ENCODE data around the gene QPCT.
A peak's percentile ranks its signal among the peaks of the same experiment; 100 is the strongest.

QPCT gene

DNA sequence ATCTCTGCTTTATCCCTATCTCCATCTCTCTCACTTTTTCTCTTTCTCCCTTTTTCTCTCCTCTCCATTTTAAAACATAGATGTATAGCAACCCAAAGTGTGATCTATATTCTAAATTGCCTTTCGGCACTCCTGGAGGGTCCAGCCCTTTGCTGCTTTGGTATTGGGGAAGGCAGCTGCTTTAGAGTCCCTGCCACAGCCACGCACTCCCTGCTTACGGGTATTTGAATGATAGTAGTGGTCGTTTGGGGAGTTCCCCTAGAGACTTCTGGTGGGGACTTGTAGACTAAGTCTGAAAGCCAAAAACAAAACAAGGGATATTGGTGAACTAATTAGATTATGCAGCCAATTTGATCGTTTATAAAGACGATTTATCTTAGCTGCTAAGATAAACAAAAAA, 11.9 kb downstream of the QPCT start:
- no peak for DNase-seq (ENCODE audit: low read depth)
- no peak overlapping the region for H3K4me3 ChIP-seq (ENCODE audit: low read length)
- TF ChIP-seq, protein P1, sequence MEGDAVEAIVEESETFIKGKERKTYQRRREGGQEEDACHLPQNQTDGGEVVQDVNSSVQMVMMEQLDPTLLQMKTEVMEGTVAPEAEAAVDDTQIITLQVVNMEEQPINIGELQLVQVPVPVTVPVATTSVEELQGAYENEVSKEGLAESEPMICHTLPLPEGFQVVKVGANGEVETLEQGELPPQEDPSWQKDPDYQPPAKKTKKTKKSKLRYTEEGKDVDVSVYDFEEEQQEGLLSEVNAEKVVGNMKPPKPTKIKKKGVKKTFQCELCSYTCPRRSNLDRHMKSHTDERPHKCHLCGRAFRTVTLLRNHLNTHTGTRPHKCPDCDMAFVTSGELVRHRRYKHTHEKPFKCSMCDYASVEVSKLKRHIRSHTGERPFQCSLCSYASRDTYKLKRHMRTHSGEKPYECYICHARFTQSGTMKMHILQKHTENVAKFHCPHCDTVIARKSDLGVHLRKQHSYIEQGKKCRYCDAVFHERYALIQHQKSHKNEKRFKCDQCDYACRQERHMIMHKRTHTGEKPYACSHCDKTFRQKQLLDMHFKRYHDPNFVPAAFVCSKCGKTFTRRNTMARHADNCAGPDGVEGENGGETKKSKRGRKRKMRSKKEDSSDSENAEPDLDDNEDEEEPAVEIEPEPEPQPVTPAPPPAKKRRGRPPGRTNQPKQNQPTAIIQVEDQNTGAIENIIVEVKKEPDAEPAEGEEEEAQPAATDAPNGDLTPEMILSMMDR (IDR thresholded peaks at IDR 0.05; ENCODE audit: insufficient read depth, low read depth, low read length, missing control alignments), result no peak

DNA sequence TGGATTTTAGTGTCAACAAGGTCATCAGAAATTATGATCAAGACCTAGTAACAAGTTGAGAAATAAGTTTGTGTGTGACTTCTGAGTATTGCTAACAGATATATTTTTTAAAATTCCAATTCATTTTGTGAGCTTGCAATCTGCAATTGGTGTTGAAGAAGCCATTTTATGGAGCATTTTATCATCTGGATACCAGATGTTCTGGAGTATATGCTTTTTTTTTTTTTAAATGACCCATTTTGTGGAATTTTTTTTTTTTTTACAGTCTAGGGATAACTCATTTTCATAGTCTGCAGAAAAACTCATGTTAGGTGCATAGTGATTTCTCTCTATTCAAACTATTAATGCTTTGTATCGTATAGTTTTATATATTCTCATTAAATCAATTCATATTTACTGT, 12.6 kb downstream of the QPCT start:
- TF ChIP-seq, protein P1 (IDR thresholded peaks at IDR 0.05; ENCODE audit: insufficient read depth, low read depth, low read length, missing control alignments), result no peak
- no peak overlapping the region for H3K4me3 ChIP-seq (ENCODE audit: low read length)
- no peak for DNase-seq (ENCODE audit: low read depth)

DNA sequence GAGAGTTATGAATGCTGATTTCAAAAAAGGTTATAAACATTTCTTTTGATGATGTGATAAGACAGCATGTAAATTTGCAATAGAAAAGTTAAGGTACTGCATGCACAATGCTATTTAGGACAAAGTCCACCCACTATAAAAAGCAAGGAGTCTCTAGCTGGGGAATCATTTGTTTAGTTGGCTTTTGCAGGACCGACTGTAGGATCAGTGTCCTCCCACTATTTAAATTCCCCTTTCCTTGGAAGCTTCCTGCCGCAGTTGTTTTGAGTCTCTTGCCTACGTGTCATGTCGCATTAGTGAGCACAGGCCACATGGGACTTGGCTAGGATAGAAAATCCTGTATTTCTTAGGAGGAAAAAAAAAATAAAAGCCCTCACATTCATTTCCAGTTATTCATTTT, 13.1 kb downstream of the QPCT start:
- DNase-seq (ENCODE audit: low read depth), result no peak
- no peak overlapping the region for H3K4me3 ChIP-seq (ENCODE audit: low read length)
- TF ChIP-seq, protein P1 (IDR thresholded peaks at IDR 0.05; ENCODE audit: insufficient read depth, low read depth, low read length, missing control alignments), result no peak

DNA sequence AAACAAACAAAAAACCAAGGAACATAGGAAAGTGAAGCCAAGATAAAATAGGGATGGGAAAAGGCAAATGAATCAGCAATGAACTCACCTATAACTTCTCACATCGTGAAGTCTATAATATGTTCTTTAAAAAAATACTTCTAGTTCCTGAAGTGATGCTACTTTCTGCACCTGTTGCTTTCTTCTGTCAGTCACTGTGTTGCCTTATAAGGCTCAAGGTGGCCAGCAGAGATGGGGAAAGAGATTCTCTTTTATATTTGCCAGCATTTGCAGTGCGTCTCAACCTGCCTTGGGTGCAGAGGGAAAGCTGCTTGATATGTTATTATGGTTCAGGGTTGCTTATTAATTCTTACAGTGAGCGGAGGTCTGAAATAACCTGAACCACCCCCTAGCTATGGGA, 14.0 kb downstream of the QPCT start:
- TF ChIP-seq, protein P1 (IDR thresholded peaks at IDR 0.05; ENCODE audit: insufficient read depth, low read depth, low read length, missing control alignments), result no peak
- no peak for DNase-seq (ENCODE audit: low read depth)
- H3K4me3 ChIP-seq (ENCODE audit: low read length), result no peak overlapping the region

DNA sequence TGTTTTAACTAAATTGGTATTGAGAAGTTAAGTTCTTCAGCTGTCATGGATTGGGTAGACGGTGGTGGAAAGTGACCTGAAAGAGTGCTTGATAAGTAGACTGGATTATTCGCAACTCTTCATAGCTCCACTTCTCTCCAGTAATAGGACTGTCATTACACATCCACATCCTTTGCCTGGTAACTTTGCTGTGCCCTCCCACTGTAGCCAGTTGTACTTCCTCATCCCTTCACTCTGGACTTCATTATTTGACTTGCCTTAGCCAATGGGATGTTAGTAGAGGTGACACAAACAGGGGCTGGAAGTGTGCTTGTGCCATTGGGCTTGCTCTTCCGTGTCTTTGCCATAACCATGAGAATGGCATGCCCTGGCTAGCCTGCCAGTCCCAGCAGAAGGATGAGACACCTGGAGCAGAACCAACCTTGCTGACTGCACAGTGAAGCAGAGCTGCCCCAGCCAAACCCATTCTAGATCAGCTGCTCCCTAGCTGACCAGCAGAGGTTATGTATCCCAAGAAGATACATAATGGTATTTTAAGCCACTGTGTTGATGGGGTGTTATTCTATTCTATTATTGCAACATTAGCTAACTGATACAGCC, 16.9 kb downstream of the QPCT start:
- H3K4me3 ChIP-seq (ENCODE audit: low read length), result no peak overlapping the region
- TF ChIP-seq, protein P1 (IDR thresholded peaks at IDR 0.05; ENCODE audit: insufficient read depth, low read depth, low read length, missing control alignments), result no peak
- peak; percentile 93 for DNase-seq (ENCODE audit: low read depth)

DNA sequence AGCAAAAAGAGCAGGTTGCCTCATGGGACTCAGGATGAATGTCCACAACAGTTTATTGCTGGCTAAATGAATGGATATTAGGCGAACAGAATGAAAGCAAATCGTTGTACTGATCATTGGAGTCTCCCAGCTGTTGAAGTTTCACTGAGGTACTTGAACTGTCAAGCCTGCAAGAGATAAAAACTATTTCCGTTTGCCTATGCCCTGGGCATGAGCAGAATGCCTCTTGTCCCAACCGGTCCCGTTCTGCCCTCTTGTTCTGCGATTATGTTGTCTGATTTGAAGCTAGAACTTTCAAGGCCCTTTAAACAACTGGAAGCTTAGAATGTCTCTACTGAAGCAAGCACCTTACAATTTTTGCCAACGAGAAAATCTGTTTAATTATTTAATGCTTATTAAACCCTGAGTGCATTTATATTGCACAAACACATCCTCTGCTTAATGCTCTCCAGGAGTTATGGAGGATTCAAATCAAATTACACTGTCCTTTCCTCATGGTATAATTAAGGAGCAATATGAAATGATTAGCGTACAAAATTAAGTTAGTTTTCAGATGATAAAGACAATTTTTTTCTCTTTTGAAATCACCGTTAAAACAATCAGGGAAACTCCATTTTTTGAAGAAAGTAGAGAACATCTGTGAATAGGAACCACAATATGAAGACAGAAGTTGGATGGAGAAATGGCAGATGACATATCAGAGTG, 17.7 kb downstream of the QPCT start:
- DNase-seq (ENCODE audit: low read depth), result peak; percentile 25
- TF ChIP-seq, protein P1 (IDR thresholded peaks at IDR 0.05; ENCODE audit: insufficient read depth, low read depth, low read length, missing control alignments), result no peak
- no peak overlapping the region for H3K4me3 ChIP-seq (ENCODE audit: low read length)

DNA sequence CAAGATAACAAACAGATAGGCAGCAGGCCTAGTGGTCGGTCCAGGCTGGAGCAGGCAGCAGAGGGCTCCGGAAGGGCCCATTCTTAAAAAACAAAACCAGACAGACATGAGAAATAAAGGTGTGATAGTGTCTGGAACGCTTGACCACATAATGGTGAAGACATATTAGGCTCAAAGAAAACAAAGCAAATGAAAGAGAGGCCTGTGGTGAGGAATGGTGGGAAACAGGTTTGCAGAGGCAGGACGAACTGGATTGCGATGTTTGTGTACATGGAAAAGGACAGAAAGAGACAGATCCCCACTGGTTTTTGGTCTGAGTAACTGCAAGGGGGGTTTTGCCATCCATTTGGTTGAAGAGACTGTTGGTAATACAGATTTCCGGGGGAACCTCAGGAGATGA, 19.9 kb downstream of the QPCT start:
- H3K4me3 ChIP-seq (ENCODE audit: low read length), result no peak overlapping the region
- TF ChIP-seq, protein P1 (IDR thresholded peaks at IDR 0.05; ENCODE audit: insufficient read depth, low read depth, low read length, missing control alignments), result no peak

More for the DNA sequence above, 19.9 kb downstream of the QPCT start:
- peak; percentile 18 for DNase-seq (ENCODE audit: low read depth)
